ENCODE measurements around the gene SLC35C1.
A peak's percentile ranks its signal among the peaks of the same experiment; 100 is the strongest.

GRCh38 chr11:45843158-45843924, 38.4 kb downstream of the SLC35C1 start:
- TF ChIP-seq POLR2A (IDR thresholded peaks at IDR 0.05): peak; percentile 40
- TF ChIP-seq CTCF (IDR thresholded peaks at IDR 0.05): peak; percentile 88 to 98 (median 96)
- peak; percentile 93 for TF ChIP-seq POLR2AphosphoS5 (IDR thresholded peaks at IDR 0.05)
